Raji (cell line): ENCODE results near the gene APLNR.

Experiments used
- POLR2A ChIP-seq: IDR thresholded peaks from 2 replicates; pipeline ENCODE4 v1.6.1; 2011; ENCODE audit warnings: low read depth, low read length, control low read depth; ENCODE audit not compliant: insufficient read depth

Gene APLNR

DNA sequence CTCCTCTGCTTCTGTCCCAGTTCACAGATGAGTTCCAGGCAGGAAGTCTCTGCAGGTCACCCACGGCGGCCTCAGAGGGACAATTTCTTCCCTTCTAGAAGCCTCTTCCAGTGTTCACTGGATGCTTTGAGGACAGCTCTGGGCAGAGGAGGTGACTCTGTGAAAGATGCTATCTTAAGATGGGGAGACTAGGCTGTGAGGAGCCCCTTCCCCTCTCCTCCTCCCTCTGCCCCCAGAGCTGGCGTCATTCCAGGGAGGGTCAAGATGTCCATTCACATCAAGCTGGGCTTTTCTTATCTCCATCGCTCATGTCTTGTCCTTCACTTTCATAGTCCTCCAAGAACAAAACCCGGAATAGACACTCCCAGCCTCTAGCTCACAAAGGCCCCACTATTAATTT is 3.3 kb downstream of the APLNR start:
- no peak for TF ChIP-seq POLR2A

DNA sequence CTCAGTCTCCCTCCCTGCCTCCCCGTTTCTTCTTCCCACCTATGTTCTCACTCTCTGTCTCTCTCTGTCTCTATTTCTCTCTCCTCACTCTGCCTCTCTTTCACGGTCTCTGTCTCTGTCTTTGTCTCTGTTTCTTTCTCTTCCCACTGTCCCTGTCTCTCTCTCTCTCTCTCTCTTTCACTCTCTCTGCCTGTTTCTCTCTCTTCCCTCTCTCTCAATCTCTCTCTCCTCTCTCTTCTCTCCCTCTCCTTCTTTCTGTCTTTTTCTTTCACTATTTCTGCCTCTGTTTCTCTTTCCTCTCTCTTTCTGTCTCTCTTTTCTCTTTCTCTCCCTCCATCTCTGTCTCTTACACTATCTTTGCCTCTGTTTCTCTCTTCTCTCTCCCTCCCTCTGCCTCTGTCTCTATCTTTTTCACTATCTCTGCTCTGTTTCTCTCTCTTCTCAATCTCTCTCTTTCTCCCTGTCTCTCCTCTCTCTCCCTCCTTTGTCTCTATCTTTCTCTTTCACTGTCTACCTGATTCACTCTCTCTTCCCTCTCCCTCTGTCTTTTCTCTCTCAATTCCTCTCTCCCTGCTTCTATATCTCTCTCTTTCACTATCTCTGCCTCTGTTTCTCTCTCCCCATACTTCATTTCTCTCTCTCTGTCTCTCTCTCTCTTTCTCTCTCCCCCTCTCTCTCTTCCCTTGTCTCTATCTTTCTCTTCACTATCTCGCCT is 5.4 kb downstream of the APLNR start:
- TF ChIP-seq POLR2A, result no peak

DNA sequence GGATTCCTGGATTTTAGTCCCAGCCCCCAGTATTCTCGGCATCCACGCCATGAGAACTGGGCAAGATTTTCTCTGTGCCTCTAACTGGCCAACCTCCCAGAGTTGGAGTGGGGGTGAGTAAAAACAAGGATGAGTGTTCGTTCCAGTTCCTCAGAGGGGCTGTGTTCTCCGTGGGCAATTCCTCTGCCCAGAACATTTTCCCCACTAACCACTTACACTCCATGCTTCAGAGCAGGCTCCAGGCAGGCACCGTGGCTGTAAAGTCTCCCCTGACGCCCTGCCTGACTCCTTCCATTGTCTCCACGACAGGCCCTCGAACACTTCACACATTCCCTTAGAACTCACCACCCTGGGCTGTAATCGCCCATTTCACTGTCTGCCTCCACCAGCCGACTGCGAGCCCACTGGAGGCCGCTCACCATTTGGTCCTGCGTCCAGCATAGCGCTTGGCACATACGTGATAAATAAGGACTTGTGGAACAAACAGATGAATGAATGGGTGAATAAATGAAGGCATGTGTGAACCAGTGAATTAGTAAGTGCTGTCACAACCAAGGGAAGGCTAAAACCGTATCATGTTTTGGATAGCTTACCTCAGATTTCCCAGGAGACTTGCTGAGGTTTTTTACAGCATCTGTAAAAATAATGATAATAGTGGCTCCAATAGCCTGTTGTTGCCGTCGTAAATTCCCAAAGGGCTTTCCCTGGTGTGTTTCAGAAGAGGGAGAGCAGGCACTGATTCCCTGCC is 6.1 kb downstream of the APLNR start:
- no peak for TF ChIP-seq POLR2A

DNA sequence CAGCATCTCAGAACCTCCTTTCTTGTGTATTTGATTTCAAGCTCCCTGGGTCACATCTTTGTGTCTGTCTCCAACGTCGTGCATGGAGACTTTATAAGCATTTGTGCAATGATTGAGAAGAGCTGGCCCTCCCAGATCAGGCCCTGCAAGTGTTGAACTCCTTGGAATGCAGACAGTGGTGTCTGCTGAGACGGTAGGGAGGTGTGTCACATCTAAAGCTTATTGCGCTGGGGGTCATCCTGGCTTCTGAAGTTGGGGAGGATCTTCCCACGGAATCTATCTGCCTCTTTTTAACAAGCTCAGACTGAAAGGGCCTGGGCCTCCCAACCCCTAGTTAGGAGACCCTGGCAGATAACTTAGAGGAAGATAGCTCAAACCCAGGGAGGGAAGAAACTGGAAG is 6.7 kb downstream of the APLNR start:
- TF ChIP-seq POLR2A, result no peak

DNA sequence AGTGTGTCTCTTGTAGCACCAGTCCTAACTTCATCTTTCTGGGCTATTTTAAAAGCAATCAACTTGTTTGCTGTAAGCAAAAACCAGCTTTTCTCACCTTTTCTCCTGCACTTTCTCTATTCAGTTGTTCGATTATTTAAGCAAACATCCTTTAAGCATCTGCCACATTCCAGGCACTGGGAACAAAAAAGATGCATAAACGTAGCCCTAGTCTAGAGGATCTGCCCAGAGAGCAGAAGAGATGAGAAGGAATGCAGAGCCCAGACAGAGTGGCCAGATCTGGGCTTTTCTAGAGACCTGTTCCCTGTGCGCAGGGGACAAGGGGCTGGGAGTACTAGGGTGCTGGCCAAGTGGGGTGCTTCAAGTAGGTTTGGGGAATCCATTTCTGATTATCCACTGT is 8.4 kb downstream of the APLNR start:
- TF ChIP-seq POLR2A, result no peak

DNA sequence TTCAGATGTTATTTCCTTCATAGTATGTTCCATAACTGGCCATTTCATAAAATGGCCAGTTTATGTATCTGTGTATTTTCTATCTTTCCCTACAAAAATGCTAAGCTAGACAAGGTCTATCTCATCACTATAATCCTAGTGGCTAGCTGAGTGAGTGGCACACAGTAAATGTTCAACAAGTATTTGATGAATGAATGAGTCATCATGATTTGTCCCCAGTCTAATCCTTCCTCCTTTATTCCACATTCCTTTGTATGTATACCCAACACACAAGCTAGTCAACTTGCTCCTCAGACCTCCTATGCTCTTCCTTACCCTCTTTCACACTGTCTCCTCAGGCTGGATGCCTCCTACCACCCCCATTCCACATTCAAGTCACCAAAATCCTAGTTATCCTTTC is 12.5 kb downstream of the APLNR start:
- no peak for TF ChIP-seq POLR2A

DNA sequence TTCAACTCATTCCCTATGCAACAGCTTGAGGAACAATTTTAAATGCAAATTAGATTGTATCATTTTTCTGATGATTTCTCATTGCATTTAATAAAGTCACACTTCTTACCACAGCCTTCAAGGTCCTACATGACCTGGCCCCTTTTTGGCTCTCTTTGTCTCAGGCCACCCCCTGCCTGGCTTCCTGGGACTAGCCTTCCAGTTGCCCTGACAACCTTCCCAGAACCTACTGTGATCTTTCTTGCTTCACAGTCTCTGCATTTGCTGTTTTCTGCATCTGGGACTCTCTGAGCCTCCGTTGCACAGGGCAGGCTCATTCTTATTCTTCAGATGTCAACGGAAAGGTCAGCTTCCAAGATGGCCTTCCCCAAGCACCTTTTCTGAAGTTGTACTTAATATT is 12.9 kb downstream of the APLNR start:
- TF ChIP-seq POLR2A, result no peak

DNA sequence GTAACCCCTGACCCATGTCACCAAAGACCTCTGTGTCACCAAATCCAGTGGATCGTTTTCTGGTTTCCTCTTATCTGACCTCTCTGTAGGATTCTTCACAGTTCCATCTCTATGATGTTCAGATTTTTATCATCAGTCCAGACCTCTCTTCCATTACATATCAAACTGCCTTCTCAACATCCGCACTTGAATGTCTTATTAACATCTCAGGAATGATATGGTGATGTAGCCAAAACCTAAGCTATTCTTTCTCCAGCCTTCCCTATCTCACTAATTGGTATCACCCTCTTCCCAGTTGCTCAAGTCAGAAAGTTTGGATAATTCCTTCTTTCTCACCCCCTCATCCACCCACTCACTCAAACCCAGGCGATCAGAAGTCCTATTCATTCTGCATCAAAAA is 13.4 kb downstream of the APLNR start:
- TF ChIP-seq POLR2A, result no peak

DNA sequence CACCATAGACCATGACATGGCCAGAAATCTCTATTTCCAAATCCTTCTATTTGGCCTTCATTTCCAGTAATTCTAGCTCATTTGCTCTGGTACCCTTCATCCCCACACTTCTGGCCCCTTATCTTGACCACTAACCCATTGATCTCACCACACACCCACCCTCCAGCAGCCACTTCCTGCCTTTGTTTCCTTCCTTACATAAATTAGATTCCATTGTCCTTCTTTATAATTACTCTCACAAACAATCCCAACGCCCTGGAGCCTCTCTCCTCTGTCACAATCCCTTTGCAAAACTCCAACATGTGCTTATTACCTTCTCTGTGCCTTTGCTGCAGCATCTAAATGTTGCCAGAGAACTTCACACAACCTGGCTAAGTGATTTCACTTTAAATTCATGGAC is 14.8 kb downstream of the APLNR start:
- TF ChIP-seq POLR2A, result no peak

DNA sequence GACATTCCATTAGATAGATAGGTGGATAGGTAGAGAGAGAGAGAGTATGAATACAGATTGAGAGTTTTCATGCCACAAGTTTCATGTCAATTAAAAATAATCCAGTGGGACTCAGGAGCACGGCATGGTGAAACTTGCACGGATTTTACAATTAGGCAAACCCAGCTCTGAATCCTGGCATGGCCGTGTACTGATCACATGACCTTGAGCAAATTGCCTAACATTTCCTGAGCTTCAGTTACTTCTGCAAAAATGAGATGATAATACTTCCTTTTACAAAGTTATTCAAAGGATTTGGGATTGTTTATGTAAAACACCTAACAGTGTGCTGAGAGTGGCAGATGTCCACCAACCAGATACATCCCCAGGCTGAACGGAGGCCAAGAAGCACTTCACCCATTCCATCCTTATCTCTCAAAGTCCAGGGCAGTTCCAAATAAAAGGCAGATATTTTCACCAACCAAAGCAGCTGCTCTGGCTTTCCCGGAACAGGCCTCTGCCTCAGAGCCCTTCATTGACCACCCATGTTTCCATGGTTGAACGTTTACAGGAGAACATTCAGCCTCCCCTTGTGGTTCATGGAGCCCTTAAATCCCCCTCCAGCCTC is 17.9 kb downstream of the APLNR start:
- TF ChIP-seq POLR2A, result no peak

DNA sequence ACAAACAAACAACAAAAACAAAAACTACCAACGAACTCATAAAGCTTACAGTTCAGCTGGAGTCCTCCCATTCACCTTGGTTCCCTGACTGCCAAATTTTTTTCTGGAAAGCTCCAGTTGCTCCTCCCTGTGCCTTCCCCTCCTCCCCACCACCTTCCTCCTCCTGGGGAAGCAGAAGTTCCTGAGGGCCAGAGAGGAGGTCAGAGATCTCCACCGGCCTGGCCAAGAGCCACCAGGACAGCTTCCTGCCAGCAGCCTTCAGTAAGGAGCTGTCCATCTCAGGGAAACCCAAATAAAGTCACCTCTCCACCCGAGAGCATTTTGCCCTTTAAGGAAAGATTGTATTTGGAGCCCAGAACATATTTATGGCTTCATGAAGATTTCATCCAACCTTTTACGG is 20.0 kb downstream of the APLNR start:
- no peak for TF ChIP-seq POLR2A

DNA sequence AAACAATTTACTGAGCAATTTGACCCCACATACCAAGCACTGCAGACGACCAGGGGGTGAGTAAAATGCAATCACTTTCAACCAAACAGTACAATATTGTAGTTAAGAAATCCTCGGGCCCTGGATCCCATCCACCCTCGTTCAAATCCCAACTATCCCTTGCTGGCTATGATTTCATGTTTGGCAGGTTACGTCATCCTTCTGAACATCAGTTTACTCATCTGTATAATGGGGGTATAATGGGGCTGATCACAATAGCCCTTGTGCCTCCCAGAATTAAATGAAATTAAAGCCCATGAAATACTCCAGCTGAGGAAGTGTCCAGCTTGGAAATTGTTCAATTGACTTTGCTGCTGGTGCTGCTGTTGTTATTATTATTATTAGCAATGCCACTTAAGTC is 20.6 kb downstream of the APLNR start:
- TF ChIP-seq POLR2A, result no peak

DNA sequence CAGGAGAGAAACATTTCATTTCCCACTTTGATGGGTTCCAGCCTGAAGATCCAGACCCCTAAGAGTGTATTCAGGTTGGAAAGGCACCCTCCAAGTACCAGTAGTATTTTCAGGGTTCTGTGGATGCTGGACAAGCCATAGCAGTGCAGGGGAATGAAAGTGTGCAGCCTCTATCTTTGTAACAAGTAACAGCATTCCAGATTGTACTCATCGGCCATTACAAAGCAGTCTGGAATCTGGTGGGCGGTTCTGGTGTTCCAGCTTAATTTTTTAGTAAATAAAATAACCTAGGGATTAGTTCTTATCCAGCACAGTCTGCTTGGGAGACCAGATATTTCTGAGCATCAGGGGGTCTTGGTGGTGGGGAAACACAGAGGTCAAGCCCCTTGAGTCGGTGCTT is 22.6 kb downstream of the APLNR start:
- TF ChIP-seq POLR2A, result no peak

DNA sequence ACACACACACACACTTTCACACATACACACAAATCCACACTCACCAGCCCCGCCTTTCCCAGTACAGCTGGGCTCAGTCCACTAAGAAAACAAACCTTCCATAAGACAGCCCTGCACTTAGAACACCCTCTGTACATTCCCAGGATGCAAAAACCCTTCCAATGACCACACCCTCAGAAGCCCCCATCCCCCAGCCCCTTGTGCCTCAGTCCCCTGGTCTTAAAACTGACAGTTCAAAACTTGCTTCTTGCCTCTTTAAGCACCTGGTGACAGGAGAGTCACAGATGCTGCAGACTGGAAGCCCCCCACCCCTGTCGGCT is 23.0 kb downstream of the APLNR start:
- TF ChIP-seq POLR2A, result no peak

DNA sequence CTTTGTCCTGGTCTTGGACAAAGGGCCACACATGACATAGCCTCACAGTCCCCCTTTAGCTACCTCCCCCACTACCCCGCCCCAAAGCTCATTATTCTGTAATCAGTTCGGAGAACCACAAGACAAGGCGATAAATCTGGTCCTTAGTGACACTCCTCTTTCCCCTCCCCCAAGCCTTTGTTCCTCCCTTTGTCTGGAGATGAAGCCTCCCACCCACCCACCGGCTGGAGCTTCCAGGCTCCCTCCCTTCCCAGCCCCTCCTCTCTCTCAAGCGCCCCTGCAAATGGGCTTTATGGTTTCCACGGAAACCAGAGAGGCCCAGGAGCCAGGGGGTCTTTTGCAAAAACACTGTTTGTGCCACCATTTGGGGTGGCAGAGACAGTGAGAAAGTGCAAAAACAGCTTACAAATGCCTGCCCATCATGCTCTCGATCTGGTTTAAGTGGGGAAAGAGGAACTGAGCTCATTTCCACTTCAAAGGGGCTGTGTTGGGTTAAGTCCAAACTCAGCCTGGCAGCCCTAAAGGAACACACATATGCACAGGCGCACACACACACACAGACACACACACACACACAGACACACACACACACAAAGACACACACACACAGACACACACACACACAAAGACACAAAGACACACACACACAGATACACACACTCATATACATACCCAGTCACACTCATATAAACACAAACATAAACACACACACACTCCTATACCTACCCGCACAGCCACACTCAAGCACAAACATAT is 23.5 kb downstream of the APLNR start:
- no peak for TF ChIP-seq POLR2A

DNA sequence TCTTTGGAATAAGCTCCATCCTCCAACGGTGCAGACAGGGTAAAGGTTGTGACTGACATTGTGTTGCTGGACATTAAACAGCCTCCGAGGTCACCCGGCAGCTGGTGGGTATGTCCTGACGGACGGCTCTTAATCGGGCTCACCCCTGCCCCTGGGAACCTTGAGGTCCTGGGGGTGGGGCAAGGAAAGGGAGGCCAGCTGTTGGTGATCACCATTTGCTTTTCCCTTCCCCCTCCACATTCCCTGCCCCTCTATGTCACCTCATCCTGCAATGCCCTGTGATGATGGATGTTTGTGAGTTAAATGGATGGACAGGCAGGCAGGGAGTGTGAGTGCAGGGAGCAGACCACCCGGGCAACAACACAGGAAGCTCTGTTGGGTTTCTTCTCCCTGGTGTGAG is 26.3 kb downstream of the APLNR start:
- TF ChIP-seq POLR2A, result no peak

DNA sequence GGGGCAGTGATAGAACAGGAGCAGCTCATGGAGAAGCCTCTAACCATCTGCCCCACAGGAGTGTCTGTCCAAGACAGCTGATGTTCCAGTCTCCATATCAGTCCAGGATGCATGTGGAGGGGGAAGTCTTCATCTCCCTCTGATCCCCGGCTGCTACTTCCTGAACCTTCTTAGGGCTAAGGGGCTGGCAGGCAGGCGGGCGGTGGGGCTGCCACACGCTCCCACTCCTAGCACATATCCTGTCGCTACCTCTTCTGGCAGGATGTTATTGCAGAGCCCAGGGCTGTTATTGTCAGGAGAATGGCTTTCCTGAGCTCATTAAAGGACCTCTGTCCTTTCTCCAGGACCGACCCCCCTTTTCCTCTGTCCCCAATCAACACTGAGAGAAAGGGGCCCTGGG is 29.9 kb downstream of the APLNR start:
- TF ChIP-seq POLR2A, result no peak
